Measurements from ENCODE around the gene TOMM7.
"Not testable (repeated sequence)": the region's sequence is repeated elsewhere in the genome, so short reads cannot be mapped to it uniquely, and the experiment has no call there.

Gene TOMM7

DNA sequence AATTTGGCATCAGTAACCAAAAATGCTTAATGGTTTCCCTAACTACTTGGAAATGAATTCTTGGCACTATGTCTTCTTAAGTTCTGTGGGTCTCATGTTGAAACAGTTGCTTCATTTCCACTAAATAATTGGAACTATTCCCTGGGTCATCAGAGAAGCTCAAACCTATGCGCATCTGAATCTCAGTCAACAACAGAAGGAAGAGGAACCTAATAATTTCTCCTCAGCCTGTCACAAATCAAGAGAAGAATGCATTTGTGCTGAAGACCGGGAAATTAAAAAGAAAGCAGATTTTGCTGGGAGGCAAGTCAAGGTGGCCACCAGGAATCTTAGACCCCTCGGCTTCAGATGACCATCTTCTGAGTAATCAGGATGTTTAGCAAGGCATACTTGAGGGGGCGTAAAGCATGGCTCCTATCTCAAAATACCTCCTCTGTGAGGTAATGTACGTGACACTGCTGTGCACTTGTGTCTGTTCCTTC, 41.4 kb downstream of the TOMM7 start:
- DNase-seq: no peak

DNA sequence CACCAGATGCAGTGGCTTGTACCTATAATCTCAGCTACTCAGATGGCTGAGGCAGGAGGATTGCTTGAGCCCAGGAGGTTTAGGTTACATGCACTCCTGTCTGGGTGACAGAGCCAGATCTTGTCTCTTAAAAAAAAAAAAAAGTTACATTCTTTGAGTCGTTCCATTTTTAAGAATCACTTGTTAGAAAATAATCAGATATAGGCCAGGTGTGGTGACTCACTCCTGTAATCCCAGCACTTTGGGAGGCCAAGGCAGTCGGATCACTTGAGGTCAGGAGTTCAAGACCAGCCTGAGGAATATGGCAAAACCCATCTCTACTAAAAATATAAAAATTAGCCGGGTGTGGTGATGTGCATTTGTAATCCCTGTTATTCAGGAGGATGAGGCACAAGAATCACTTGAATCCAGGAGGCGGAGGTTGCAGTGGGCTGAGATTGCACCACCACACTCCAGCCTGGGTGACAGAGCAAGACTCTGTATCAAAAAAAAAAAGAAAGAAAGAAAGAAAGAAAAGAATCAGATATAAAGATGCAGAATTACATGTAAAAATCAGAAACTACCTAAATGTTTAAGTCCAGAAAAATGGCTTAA, 42.8 kb downstream of the TOMM7 start:
- not testable (repeated sequence) for DNase-seq

DNA sequence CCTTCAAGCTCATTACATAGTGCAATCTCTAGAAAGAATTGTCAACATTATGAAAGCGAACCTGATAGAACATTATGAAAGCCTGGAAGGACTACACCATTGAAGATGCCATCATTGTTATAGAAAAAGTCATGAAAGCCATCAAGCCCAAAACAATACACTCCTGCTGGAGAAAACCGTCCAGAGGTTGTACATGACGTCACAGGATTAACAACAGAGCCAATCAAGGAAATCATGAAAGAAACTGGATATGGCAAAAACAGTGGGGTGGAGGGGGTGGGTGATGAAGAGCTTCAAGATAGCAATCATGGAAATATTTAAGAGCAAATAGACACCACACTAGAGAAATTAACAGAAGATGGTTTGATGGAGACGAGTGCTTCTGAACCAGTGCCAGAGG, 45.7 kb downstream of the TOMM7 start:
- no peak for DNase-seq

DNA sequence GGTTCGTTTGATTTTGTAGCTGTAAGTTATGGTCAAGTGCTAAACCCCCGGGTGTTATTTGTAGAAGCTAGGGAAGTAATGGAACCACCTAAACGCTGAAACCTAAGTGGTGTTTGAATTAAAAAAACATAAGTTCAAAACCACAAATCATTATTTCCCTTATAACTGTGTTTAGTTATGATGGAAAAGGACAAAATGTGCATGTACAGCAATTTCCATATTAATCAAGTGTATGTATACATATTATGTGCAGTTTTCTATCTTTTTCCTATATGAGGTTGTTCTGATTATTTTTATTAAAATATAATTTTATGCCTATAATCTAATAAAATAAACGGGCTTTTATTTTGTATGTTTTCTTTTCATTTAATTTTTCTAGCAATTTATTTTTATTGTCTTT, 49.8 kb downstream of the TOMM7 start:
- no peak for DNase-seq

DNA sequence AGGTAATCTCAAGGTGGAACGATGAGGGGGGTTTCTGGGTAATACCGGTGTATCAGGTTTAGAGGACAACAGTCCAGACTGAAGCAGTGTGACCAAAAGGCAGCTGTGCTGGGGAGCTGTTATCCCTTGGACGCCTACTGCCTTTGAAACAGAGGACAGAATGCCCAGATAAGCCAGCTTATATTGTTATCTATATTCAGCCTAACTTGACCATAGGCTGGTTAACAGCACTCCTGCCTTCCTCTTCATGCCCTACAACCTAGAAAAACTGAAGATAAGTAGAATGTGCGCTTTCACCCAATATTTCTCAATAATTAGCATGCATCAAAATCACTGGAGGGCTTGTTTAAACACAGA, 50.8 kb downstream of the TOMM7 start:
- no peak for DNase-seq

DNA sequence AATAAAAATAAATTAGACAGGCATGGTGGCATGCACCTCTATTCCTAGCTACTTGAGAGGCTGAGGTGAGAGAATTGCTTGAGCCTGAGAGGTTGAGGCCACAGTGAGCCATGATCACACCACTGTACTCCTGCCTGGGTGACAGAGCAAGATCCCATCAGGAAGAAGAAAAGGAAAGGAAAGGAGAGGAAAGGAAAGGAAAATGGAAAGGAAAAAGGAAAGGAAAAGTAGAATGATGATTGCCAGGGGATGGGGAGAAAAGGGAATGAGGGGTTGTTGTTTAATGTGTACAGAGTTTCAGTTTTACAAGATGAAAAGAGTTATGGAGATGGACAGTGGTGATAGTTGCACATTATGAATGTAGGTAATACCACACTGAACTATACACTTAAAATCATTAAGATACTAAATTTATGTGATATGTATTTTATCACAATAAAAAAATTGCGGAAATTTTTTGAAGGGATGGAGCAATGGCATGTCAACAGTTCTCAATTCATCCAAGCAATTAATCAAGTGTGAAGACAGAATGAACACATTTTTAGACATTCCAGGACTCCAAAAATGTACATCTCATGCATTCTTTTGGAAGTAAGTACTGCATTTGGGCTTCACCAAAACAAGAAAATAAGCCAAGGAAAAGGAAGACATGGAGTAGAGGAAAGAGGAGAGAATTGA, 51.3 kb downstream of the TOMM7 start:
- no peak for DNase-seq

DNA sequence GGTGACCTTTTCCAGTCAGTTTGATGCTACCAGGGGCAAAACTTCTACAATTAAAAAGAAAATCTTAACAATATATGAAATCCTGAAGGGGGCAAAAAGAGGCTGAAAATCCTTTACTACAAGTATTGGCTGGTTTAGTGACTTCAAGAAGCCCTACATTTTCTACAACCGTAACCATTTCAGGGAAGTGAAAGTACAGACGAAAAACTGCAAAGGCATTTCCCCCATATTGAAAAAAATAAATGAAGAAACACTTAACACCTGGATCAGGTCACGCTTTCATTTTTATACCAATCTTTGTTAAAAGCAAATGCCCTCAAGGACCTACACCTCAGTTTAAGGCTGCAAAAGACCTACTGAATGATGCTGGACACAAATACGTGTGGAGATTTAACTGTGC, 57.0 kb downstream of the TOMM7 start:
- DNase-seq: no peak
